ENCODE measurements around the gene TMEM144. TPM values are rescaled to one million over a fixed set of nuclear protein-coding genes. Genes with fewer than 3 reads are reported as not detected.
"Not testable (repeated sequence)": the region's sequence is repeated elsewhere in the genome, so short reads cannot be mapped to it uniquely, and the experiment has no call there.

TMEM144 gene
- total RNA-seq, 1 experiment from 2014 or later, result 5.4 TPM

DNA sequence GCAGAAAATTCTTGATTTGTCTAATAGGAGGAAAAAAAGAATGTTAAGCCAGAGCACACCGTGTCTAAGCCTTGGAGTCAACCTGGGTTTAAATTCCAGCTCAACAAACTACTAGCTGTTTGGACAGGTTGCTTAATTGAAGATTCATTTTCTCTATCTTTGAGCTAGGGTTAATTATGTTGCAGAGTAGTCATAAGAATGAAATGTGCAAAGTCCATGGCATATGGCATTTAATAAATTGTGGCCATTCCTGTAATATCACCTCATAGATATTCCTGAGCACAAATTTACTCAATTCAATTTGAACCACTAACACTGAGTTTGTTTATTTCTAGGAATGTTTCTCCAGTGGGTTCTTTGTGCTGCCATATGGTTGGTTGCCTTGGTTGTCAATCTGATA is 4.6 kb downstream of the TMEM144 start:
- DNase-seq, result no peak
- Histone ChIP-seq H2AFZ (ENCODE audit: low read length) (no peak overlapping the region), H4K20me1 (ENCODE audit: low read length) (no peaks in the 10 kb centered on the region), H3K9me3 (ENCODE audit: low read length) (no peaks in the 10 kb centered on the region), H3K27ac (ENCODE audit: low read length) (no peak overlapping the region), H3K9ac (ENCODE audit: low read length) (no peak overlapping the region), H3K9me2 (replicated peaks; ENCODE audit: low read length) (no peaks in the 10 kb centered on the region), H3K4me1 (ENCODE audit: insufficient read depth, low read length) (peaks cover 10% of the 10 kb centered on the region), H3F3A (ENCODE audit: low read length, unreplicated experiment) (no peaks in the 10 kb centered on the region), H3K27me3 (ENCODE audit: low read length) (no peaks in the 10 kb centered on the region), H3K36me3 (ENCODE audit: low read depth, low read length) (no peaks in the 10 kb centered on the region), H3K4me2 (ENCODE audit: low read length) (no peak overlapping the region), H3K4me3 (ENCODE audit: low read length) (no peak overlapping the region), H3K79me2 (ENCODE audit: low read length) (no peaks in the 10 kb centered on the region)
- no TSS peak for BruUV-seq (replicated peaks)
- CTCF ChIA-PET, result no interaction called here
- ATAC-seq, result no peak
- TF ChIP-seq, protein P1, sequence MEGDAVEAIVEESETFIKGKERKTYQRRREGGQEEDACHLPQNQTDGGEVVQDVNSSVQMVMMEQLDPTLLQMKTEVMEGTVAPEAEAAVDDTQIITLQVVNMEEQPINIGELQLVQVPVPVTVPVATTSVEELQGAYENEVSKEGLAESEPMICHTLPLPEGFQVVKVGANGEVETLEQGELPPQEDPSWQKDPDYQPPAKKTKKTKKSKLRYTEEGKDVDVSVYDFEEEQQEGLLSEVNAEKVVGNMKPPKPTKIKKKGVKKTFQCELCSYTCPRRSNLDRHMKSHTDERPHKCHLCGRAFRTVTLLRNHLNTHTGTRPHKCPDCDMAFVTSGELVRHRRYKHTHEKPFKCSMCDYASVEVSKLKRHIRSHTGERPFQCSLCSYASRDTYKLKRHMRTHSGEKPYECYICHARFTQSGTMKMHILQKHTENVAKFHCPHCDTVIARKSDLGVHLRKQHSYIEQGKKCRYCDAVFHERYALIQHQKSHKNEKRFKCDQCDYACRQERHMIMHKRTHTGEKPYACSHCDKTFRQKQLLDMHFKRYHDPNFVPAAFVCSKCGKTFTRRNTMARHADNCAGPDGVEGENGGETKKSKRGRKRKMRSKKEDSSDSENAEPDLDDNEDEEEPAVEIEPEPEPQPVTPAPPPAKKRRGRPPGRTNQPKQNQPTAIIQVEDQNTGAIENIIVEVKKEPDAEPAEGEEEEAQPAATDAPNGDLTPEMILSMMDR (conservative IDR thresholded peaks at IDR 0.05; ENCODE audit: low read depth, low read length), result no peak
- TF ChIP-seq EZH2 (IDR thresholded peaks at IDR 0.05; ENCODE audit: low read length, unreplicated experiment) (no peak), EZH2phosphoT487 (IDR thresholded peaks at IDR 0.05; ENCODE audit: borderline replicate concordance, low read length) (no peak)
- POLR2A ChIA-PET (ENCODE audit: unreplicated experiment), result no interaction called here
- intact Hi-C loops (cut with micrococcal nuclease), result no loop called here

DNA sequence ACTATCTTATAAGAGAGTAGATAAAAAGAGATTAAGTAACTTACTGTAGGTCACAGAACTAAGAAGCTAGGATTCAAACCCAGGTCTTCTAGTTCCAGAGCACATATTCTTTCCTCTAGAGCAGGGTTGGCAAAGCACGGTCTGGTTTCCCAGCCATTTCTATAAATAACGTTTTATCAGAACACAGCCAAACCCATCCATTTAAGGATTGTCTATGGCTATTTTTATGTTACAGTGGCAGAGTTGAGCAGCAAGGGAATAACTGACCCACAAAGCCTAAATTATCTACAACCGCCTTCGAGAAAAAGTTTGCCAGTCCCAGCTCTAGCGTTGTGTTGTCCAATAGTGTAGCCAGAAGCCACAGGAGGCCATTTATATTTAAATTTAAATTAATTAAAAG is 7.5 kb downstream of the TMEM144 start:
- Histone ChIP-seq H3K27me3 (ENCODE audit: low read length) (no peaks in the 10 kb centered on the region), H4K20me1 (ENCODE audit: low read length) (no peaks in the 10 kb centered on the region), H3K9ac (ENCODE audit: low read length) (no peak overlapping the region), H2AFZ (ENCODE audit: low read length) (no peak overlapping the region), H3K9me3 (ENCODE audit: low read length) (no peaks in the 10 kb centered on the region), H3K4me1 (ENCODE audit: insufficient read depth, low read length) (no peaks in the 10 kb centered on the region), H3K79me2 (ENCODE audit: low read length) (no peaks in the 10 kb centered on the region), H3K27ac (ENCODE audit: low read length) (no peak overlapping the region), H3K36me3 (ENCODE audit: low read depth, low read length) (no peaks in the 10 kb centered on the region), H3K4me2 (ENCODE audit: low read length) (no peak overlapping the region), H3K4me3 (ENCODE audit: low read length) (no peak overlapping the region), H3K9me2 (replicated peaks; ENCODE audit: low read length) (no peaks in the 10 kb centered on the region), H3F3A (ENCODE audit: low read length, unreplicated experiment) (no peaks in the 10 kb centered on the region)
- no peak for ATAC-seq
- ChIA-PET POLR2A (ENCODE audit: unreplicated experiment) (no interaction called here), CTCF (no interaction called here)
- intact Hi-C loops (cut with micrococcal nuclease), result no loop called here
- TF ChIP-seq, protein P1 (conservative IDR thresholded peaks at IDR 0.05; ENCODE audit: low read depth, low read length), result no peak
- TF ChIP-seq EZH2phosphoT487 (IDR thresholded peaks at IDR 0.05; ENCODE audit: borderline replicate concordance, low read length) (no peak), EZH2 (IDR thresholded peaks at IDR 0.05; ENCODE audit: low read length, unreplicated experiment) (no peak)
- no TSS peak for BruUV-seq (replicated peaks)
- DNase-seq, result no peak

DNA sequence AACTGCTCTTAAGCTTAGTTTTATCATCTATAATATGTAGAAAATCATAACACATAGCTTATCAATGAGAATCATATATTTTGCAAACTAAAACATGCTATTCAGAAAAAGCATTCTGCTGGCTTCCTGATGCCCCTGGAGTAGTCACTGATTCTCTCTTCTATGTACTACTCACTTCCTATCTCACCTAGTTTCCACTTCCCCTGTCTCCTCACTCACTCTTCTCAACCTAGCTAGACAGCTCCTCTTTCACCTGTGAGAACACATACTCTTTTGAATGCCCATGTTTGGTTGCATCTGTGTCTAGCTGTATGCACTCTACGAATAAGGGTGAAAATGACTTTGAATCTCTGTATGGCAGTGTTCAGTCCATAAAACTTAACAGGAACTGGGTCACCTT is 9.3 kb downstream of the TMEM144 start:
- Histone ChIP-seq H3K36me3 (ENCODE audit: low read depth, low read length) (no peaks in the 10 kb centered on the region), H3K27ac (ENCODE audit: low read length) (no peak overlapping the region), H3K9ac (ENCODE audit: low read length) (no peak overlapping the region), H3K79me2 (ENCODE audit: low read length) (no peaks in the 10 kb centered on the region), H2AFZ (ENCODE audit: low read length) (no peak overlapping the region), H3F3A (ENCODE audit: low read length, unreplicated experiment) (no peaks in the 10 kb centered on the region), H3K4me2 (ENCODE audit: low read length) (no peak overlapping the region), H3K4me3 (ENCODE audit: low read length) (no peak overlapping the region), H4K20me1 (ENCODE audit: low read length) (no peaks in the 10 kb centered on the region), H3K27me3 (ENCODE audit: low read length) (no peaks in the 10 kb centered on the region), H3K9me2 (replicated peaks; ENCODE audit: low read length) (no peaks in the 10 kb centered on the region), H3K9me3 (ENCODE audit: low read length) (no peaks in the 10 kb centered on the region), H3K4me1 (ENCODE audit: insufficient read depth, low read length) (peaks cover 7% of the 10 kb centered on the region)
- no TSS peak for BruUV-seq (replicated peaks)
- intact Hi-C loops (cut with micrococcal nuclease), result no loop called here
- ChIA-PET CTCF (no interaction called here), POLR2A (ENCODE audit: unreplicated experiment) (no interaction called here)
- ATAC-seq (no peak), DNase-seq (no peak)
- no peak for TF ChIP-seq EZH2phosphoT487 (IDR thresholded peaks at IDR 0.05; ENCODE audit: borderline replicate concordance, low read length)
- TF ChIP-seq EZH2 (IDR thresholded peaks at IDR 0.05; ENCODE audit: low read length, unreplicated experiment), result no peak
- TF ChIP-seq, protein P1 (conservative IDR thresholded peaks at IDR 0.05; ENCODE audit: low read depth, low read length), result no peak

DNA sequence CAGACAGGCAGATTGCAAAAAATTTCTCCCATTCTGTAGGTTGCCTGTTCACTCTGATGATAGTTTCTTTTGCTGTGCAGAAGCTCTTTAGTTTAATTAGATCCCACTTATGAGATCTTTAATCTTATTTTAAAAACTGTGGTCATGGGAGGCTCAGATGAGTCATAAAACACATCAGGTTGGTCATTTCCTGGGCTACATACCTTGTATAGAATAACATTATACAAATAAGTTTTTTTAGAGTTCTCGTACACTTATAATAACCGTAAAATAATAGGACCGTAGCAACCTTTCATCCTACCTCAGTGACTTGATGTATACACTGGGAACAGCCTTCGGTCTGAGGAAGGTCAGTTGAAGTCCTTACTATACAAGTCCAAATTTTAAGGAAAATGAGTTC is 14.0 kb downstream of the TMEM144 start:
- H3K4me3 ChIP-seq (ENCODE audit: low read length); H3K9me3 ChIP-seq (ENCODE audit: low read length); H3K9ac ChIP-seq (ENCODE audit: low read length); POLR2A ChIA-PET (ENCODE audit: unreplicated experiment); H2AFZ ChIP-seq (ENCODE audit: low read length); CTCF ChIA-PET; H4K20me1 ChIP-seq (ENCODE audit: low read length); H3K79me2 ChIP-seq (ENCODE audit: low read length); H3K27me3 ChIP-seq (ENCODE audit: low read length); BruUV-seq (replicated peaks); H3K9me2 ChIP-seq (replicated peaks; ENCODE audit: low read length); intact Hi-C loops (cut with micrococcal nuclease); H3K36me3 ChIP-seq (ENCODE audit: low read depth, low read length); H3F3A ChIP-seq (ENCODE audit: low read length, unreplicated experiment): not testable (repeated sequence)
- H3K4me1 ChIP-seq (ENCODE audit: insufficient read depth, low read length), result peaks cover 11% of the 10 kb centered on the region
- DNase-seq (peak; percentile 52), ATAC-seq (peak; percentile 64)
- peak overlapping the region; percentile 53; the same call in 1 of the 2 replicates for H3K4me2 ChIP-seq (ENCODE audit: low read length)
- 0 out of 2 replicates have a peak overlapping the region, but pooled peaks have one; percentile 7 for H3K27ac ChIP-seq (ENCODE audit: low read length)

Data from PC-3 (cell line).